ENCODE data around the gene OR13C8.
"Not testable (repeated sequence)": the region's sequence is repeated elsewhere in the genome, so short reads cannot be mapped to it uniquely, and the experiment has no call there.

Gene OR13C8

GRCh38 chr9:104577263-104577662 lies 8.3 kb downstream of the OR13C8 start:
- no peaks in the 10 kb centered on the region for H3K4me1 ChIP-seq
- no peaks in the 10 kb centered on the region for H3K27me3 ChIP-seq
- DNase-seq = no peak
- H3K9me3 ChIP-seq = no peaks in the 10 kb centered on the region
- TF ChIP-seq, protein P1, sequence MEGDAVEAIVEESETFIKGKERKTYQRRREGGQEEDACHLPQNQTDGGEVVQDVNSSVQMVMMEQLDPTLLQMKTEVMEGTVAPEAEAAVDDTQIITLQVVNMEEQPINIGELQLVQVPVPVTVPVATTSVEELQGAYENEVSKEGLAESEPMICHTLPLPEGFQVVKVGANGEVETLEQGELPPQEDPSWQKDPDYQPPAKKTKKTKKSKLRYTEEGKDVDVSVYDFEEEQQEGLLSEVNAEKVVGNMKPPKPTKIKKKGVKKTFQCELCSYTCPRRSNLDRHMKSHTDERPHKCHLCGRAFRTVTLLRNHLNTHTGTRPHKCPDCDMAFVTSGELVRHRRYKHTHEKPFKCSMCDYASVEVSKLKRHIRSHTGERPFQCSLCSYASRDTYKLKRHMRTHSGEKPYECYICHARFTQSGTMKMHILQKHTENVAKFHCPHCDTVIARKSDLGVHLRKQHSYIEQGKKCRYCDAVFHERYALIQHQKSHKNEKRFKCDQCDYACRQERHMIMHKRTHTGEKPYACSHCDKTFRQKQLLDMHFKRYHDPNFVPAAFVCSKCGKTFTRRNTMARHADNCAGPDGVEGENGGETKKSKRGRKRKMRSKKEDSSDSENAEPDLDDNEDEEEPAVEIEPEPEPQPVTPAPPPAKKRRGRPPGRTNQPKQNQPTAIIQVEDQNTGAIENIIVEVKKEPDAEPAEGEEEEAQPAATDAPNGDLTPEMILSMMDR (IDR thresholded peaks at IDR 0.05; ENCODE audit: low read depth, low read length) = no peak
- H3K36me3 ChIP-seq = no peaks in the 10 kb centered on the region
- H3K4me3 ChIP-seq (ENCODE audit: low read depth, low read length) = no peak overlapping the region

DNA sequence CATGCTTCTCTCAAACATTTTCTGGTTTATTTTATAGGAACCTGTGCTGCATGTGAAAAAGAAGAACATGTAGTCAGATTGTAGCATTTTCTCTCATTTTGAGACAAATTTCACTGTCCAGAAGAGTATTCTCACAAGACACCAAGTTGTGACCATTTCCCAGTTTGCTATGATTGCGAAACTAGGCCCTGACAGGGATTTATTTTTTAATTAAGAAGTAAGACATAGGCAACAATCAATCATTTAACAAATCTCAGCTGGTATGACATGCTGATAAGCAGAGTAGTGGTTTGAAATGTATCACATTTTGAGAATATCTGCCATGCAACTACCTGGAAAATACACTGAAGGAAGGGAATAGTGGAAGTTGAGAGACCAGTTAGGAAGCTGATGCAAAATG lies 11.6 kb downstream of the OR13C8 start:
- H3K4me3 ChIP-seq (ENCODE audit: low read depth, low read length) = no peak overlapping the region
- no peak for DNase-seq
- no peaks in the 10 kb centered on the region for H3K27me3 ChIP-seq
- no peaks in the 10 kb centered on the region for H3K4me1 ChIP-seq
- no peaks in the 10 kb centered on the region for H3K9me3 ChIP-seq
- no peaks in the 10 kb centered on the region for H3K36me3 ChIP-seq
- TF ChIP-seq, protein P1 (IDR thresholded peaks at IDR 0.05; ENCODE audit: low read depth, low read length) = no peak

GRCh38 chr9:104586496-104587180 lies 17.7 kb downstream of the OR13C8 start:
- Histone ChIP-seq H3K27me3 (no peaks in the 10 kb centered on the region), H3K4me1 (no peaks in the 10 kb centered on the region), H3K9me3 (no peaks in the 10 kb centered on the region), H3K36me3 (no peaks in the 10 kb centered on the region), H3K4me3 (ENCODE audit: low read depth, low read length) (no peak overlapping the region)
- no peak for DNase-seq
- TF ChIP-seq, protein P1 (IDR thresholded peaks at IDR 0.05; ENCODE audit: low read depth, low read length) = no peak

DNA sequence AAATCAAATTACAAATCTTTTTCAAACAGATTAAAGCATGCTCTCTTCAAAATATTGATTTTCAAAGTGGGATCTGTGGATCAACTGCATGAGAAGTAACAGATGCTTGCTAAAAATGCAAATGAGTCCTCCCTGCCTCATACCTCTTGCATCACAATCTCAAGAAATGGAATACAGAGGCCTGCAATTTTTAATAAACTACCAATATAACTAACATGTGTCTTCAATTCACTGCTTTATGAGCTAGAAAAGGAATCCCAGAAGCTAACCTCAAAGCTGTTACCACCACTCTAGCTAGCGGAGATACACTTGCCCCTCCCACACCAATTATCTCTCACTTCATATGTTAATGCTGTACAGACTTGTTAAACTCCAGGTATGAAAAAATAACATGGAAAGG lies 20.7 kb downstream of the OR13C8 start:
- no peak for DNase-seq
- Histone ChIP-seq H3K9me3 (no peaks in the 10 kb centered on the region), H3K4me1 (no peaks in the 10 kb centered on the region), H3K4me3 (ENCODE audit: low read depth, low read length) (no peak overlapping the region), H3K36me3 (no peaks in the 10 kb centered on the region), H3K27me3 (no peaks in the 10 kb centered on the region)
- TF ChIP-seq, protein P1 (IDR thresholded peaks at IDR 0.05; ENCODE audit: low read depth, low read length) = no peak

GRCh38 chr9:104598749-104599148 lies 29.8 kb downstream of the OR13C8 start:
- not testable (repeated sequence) for H3K36me3 ChIP-seq; H3K27me3 ChIP-seq; DNase-seq; H3K4me1 ChIP-seq; H3K4me3 ChIP-seq (ENCODE audit: low read depth, low read length); H3K9me3 ChIP-seq

- DNase-seq; H3K36me3 ChIP-seq; H3K9me3 ChIP-seq; H3K4me1 ChIP-seq; H3K4me3 ChIP-seq (ENCODE audit: low read depth, low read length); H3K27me3 ChIP-seq: not testable (repeated sequence)
Measured at GRCh38 chr9:104599313-104599712, 30.3 kb downstream of the OR13C8 start, which contains the start of gene OR13C5. Gene OR13C5 (minus strand): TSS chr9:104599413. CDS start chr9:104599413, 0 bp downstream.

DNA sequence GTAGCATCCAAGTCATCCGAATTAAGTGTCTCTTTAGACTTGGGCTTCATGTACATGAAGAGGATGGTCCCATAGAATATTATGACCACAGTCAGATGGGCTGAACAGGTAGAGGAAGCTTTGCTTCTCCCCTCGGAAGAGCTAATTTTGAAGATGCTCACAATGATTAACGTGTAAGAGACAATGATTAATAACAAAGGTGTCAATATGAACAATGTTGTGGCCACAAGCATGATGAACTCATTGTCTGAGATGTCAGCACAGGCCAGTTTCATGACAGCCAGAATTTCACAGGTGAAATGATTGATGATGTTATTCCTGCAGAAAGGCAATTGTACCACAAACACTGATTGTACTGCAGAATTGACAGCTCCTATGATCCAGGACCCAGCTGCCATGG lies 35.8 kb downstream of the OR13C8 start:
- Histone ChIP-seq H3K9me3 (no peaks in the 10 kb centered on the region), H3K36me3 (no peaks in the 10 kb centered on the region), H3K4me1 (no peaks in the 10 kb centered on the region), H3K4me3 (ENCODE audit: low read depth, low read length) (no peak overlapping the region), H3K27me3 (no peaks in the 10 kb centered on the region)
- TF ChIP-seq, protein P1 (IDR thresholded peaks at IDR 0.05; ENCODE audit: low read depth, low read length) = no peak
- DNase-seq = no peak

- not testable (repeated sequence) for H3K4me1 ChIP-seq; H3K9me3 ChIP-seq; H3K36me3 ChIP-seq; H3K4me3 ChIP-seq (ENCODE audit: low read depth, low read length); DNase-seq; H3K27me3 ChIP-seq
Measured at GRCh38 chr9:104605527-104605926, 36.6 kb downstream of the OR13C8 start, which contains the start of gene OR13C2. Gene OR13C2 (minus strand): TSS chr9:104605627. CDS start chr9:104605627, 0 bp downstream.
